OCI-LY7 (cell line): ENCODE results near the gene KRTAP10-8. TPM values are rescaled to one million over a fixed set of nuclear protein-coding genes. Genes with fewer than 3 reads are reported as not detected.

Source experiments
- BruUV-seq: library from RNA; stranded (reverse); fragments of 400-500 nt; replicated peaks from 2 replicates; lab custom pipeline; 2021; lab: Mats Ljungman, UMichigan
- CTCF ChIA-PET: fragments of 300-600 bp; sonication (Branson Sonifier 250); formaldehyde crosslinking; loops from one replicate; lab custom pipeline; 2022; ENCODE audit warnings: antibody characterized with exemption; ENCODE audit not compliant: unreplicated experiment; lab: Charles Lee
- POLR2A ChIA-PET: fragments of 300-600 bp; sonication (Branson Sonifier 250); formaldehyde crosslinking; loops from one replicate; lab custom pipeline; 2022; ENCODE audit warnings: antibody characterized with exemption; lab: Charles Lee
- DNase-seq: peaks from one replicate; pipeline ENCODE4 v3.0.0-alpha.2; 2015; ENCODE audit warnings: low spot score
- H2AFZ ChIP-seq: fragments of 200-600 bp; sonication (generic), shearing (Covaris generic); 2 replicates; pipeline ENCODE4 v1.6.1; 2014; ENCODE audit warnings: mild to moderate bottlenecking, antibody characterized with exemption, low read length, moderate library complexity
- H3K27ac ChIP-seq: fragments of 200-600 bp; sonication (generic); 2 replicates; pipeline ENCODE4 v1.5.1; 2014; ENCODE audit warnings: mixed run types, low read depth, mild to moderate bottlenecking, moderate library complexity, low read length, inconsistent platforms; ENCODE audit not compliant: poor library complexity, severe bottlenecking
- H3K36me3 ChIP-seq: fragments of 200-600 bp; sonication (generic); 2 replicates; pipeline ENCODE4 v1.6.1; 2014; ENCODE audit warnings: mild to moderate bottlenecking, antibody characterized with exemption, low read length, moderate library complexity, mixed read lengths; ENCODE audit not compliant: insufficient read depth
- H3K4me1 ChIP-seq: fragments of 200-600 bp; sonication (generic); 2 replicates; pipeline ENCODE4 v1.5.1; 2014; ENCODE audit warnings: mild to moderate bottlenecking, low read length; ENCODE audit not compliant: insufficient read depth, poor library complexity, severe bottlenecking
- H3K4me2 ChIP-seq: fragments of 200-600 bp; sonication (generic); 2 replicates; pipeline ENCODE4 v1.6.1; 2014; ENCODE audit warnings: mild to moderate bottlenecking, low read length
- H3K4me3 ChIP-seq: fragments of 200-600 bp; sonication (generic); 2 replicates; pipeline ENCODE4 v1.5.1; 2014; ENCODE audit warnings: mild to moderate bottlenecking, low read depth, low read length; ENCODE audit not compliant: poor library complexity, severe bottlenecking
- H3K79me2 ChIP-seq: fragments of 200-600 bp; sonication (generic); 2 replicates; pipeline ENCODE4 v1.6.1; 2016; ENCODE audit warnings: low read depth, mild to moderate bottlenecking, low read length, moderate library complexity, mixed read lengths; ENCODE audit not compliant: insufficient read depth
- H3K9me2 ChIP-seq: fragments of 200-600 bp; sonication (generic); 2 replicates; pipeline ENCODE4 v1.6.1; 2016; ENCODE audit warnings: mild to moderate bottlenecking, low read length, mixed read lengths; ENCODE audit not compliant: insufficient read depth
- H3K9me3 ChIP-seq: fragments of 200-600 bp; sonication (generic); 2 replicates; pipeline ENCODE4 v1.6.1; 2014; ENCODE audit warnings: mild to moderate bottlenecking, mixed run types, low read length, mixed read lengths
- H4K20me1 ChIP-seq: fragments of 200-600 bp; sonication (generic); 2 replicates; pipeline ENCODE4 v1.6.1; 2014; ENCODE audit warnings: mild to moderate bottlenecking, antibody characterized with exemption, low read length, moderate library complexity, mixed read lengths; ENCODE audit not compliant: insufficient read depth
- CTCF ChIP-seq: fragments of 200-600 bp; sonication (generic); conservative IDR thresholded peaks from 2 replicates; pipeline ENCODE4 v1.5.1; 2014; ENCODE audit warnings: mild to moderate bottlenecking, antibody characterized with exemption, low read length, moderate library complexity, mixed read lengths
- EZH2phosphoT487 ChIP-seq: fragments of 200-600 bp; sonication (generic); IDR thresholded peaks from 2 replicates; pipeline ENCODE4 v1.6.1; 2018; ENCODE audit warnings: low read depth, borderline replicate concordance, mild to moderate bottlenecking, mixed run types, antibody characterized with exemption, low read length, moderate library complexity, mixed read lengths
- intact Hi-C: fragments of 100-400 bp; cut with micrococcal nuclease; formaldehyde crosslinking; loops from one replicate; pipeline ENCODE4 v1.10.0; 2022; ENCODE audit not compliant: unreplicated experiment
- total RNA-seq, 2 experiments: library from RNA; depleted of rRNA in 1 of 2; stranded (reverse); fragments of >200 nt in 1 of 2; shearing (Covaris generic) in 1 of 2; gene quantifications; 2 replicates each; pipeline ENCODE4 v1.2.3, GENCODE V29; 2014 to 2022

The KRTAP10-8 gene
- total RNA-seq, 2 experiments from 2014 or later, result not detected

GRCh38 chr21:44656868-44657267 is 45.0 kb downstream of the KRTAP10-8 start:
- H3K9me3 ChIP-seq, result no peaks in the 10 kb centered on the region
- ChIA-PET CTCF (no interaction called here), POLR2A (interaction anchor here (0.6 kb wide), 1 partner anchor 51 kb away, joined by 3 read pairs; no protein-coding TSS in a partner anchor)
- TF ChIP-seq EZH2phosphoT487 (no peak), CTCF (no peak)
- no TSS peak for BruUV-seq
- H3K79me2 ChIP-seq, result no peaks in the 10 kb centered on the region
- no peaks in the 10 kb centered on the region for H3K4me1 ChIP-seq
- H3K9me2 ChIP-seq, result no peaks in the 10 kb centered on the region
- H3K36me3 ChIP-seq, result no peaks in the 10 kb centered on the region
- no peak for DNase-seq
- H3K4me3 ChIP-seq, result no peak overlapping the region
- no peak overlapping the region for H3K27ac ChIP-seq
- intact Hi-C loops, result no loop called here
- H2AFZ ChIP-seq, result no peak overlapping the region
- H3K4me2 ChIP-seq, result no peak overlapping the region
- H4K20me1 ChIP-seq, result no peaks in the 10 kb centered on the region

GRCh38 chr21:44657635-44658540 is 46.0 kb downstream of the KRTAP10-8 start, which contains the start of gene KRTAP12-3:
Gene KRTAP12-3 (plus strand): TSS chr21:44657932. CDS start chr21:44657980, 48 bp downstream.
- Histone ChIP-seq H3K9me3 (no peaks in the 10 kb centered on the region), H3K27ac (no peak within 1 kb of the TSS), H3K36me3 (no peaks in the 10 kb centered on the region), H2AFZ (no peak within 1 kb of the TSS), H3K4me1 (no peaks in the 10 kb centered on the region), H3K4me2 (no peak within 1 kb of the TSS), H3K4me3 (no peak within 1 kb of the TSS), H3K79me2 (no peaks in the 10 kb centered on the region), H4K20me1 (no peaks in the 10 kb centered on the region), H3K9me2 (no peaks in the 10 kb centered on the region)
- BruUV-seq, result no TSS peak
- CTCF ChIA-PET, result no interaction called here
- POLR2A ChIA-PET, result interaction anchor here (0.6 kb wide), 1 partner anchor 50 kb away, joined by 3 read pairs; no protein-coding TSS in a partner anchor
- intact Hi-C loops, result no loop called here
- no peak for TF ChIP-seq CTCF
- no peak for TF ChIP-seq EZH2phosphoT487
- DNase-seq, result no peak

GRCh38 chr21:44658541-44658910 is 46.6 kb downstream of the KRTAP10-8 start:
- intact Hi-C loops, result no loop called here
- no peaks in the 10 kb centered on the region for H3K9me3 ChIP-seq
- H3K36me3 ChIP-seq, result no peaks in the 10 kb centered on the region
- no peak overlapping the region for H2AFZ ChIP-seq
- H3K4me3 ChIP-seq, result no peak overlapping the region
- no peak overlapping the region for H3K27ac ChIP-seq
- ChIA-PET POLR2A (no interaction called here), CTCF (no interaction called here)
- no peaks in the 10 kb centered on the region for H3K9me2 ChIP-seq
- H3K4me1 ChIP-seq, result no peaks in the 10 kb centered on the region
- no peak overlapping the region for H3K4me2 ChIP-seq
- BruUV-seq, result no TSS peak
- TF ChIP-seq CTCF, result no peak
- TF ChIP-seq EZH2phosphoT487, result no peak
- DNase-seq, result no peak
- H3K79me2 ChIP-seq, result no peaks in the 10 kb centered on the region
- H4K20me1 ChIP-seq, result no peaks in the 10 kb centered on the region
